Keratinocyte (primary cell): ENCODE results near the gene ERVK3-1.
A peak's percentile ranks its signal among the peaks of the same experiment; 100 is the strongest.
"Not testable (repeated sequence)": the region's sequence is repeated elsewhere in the genome, so short reads cannot be mapped to it uniquely, and the experiment has no call there.

Experiments used
- EZH2 ChIP-seq: IDR thresholded peaks from one replicate; pipeline ENCODE4 v1.6.1; 2012; ENCODE audit warnings: inconsistent platforms, mild to moderate bottlenecking, low read length, moderate library complexity
- TF ChIP-seq, protein P1 (sequence below), 3 experiments: IDR thresholded peaks in 1 of 3; conservative IDR thresholded peaks in 1 of 3; optimal IDR thresholded peaks in 1 of 3; 2 replicates in 2 of 3; 3 replicates in 1 of 3; pipeline versions ENCODE3 to v1.5.1; 2011; ENCODE audit warnings: low read length in 3 of 3, mild to moderate bottlenecking in 3 of 3, moderate library complexity in 2 of 3, control low read depth in 1 of 3, inconsistent platforms in 1 of 3; ENCODE audit not compliant: insufficient read depth in 2 of 3; ENCODE audit errors: extremely low read depth in 1 of 3

DNA sequence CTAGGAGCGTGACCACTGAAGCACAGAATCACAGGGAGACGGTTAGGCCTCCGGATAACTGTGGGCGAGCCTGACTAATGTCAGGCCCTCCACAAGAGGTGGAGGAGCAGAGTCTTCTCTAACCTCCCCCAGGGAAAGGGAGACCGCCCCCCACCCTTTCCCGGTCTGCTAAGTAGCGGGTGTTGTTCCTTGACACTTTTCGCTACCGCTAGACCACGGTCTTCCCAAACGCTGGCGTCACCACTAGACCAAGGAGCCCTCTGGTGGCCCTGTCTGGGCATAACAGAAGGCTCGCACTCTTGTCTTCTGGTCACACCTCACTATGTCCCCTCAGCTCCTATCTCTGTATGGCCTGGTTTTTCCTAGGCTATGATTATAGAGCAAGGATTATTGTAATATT, 5.5 kb downstream of the ERVK3-1 start:
- TF ChIP-seq, protein P1, sequence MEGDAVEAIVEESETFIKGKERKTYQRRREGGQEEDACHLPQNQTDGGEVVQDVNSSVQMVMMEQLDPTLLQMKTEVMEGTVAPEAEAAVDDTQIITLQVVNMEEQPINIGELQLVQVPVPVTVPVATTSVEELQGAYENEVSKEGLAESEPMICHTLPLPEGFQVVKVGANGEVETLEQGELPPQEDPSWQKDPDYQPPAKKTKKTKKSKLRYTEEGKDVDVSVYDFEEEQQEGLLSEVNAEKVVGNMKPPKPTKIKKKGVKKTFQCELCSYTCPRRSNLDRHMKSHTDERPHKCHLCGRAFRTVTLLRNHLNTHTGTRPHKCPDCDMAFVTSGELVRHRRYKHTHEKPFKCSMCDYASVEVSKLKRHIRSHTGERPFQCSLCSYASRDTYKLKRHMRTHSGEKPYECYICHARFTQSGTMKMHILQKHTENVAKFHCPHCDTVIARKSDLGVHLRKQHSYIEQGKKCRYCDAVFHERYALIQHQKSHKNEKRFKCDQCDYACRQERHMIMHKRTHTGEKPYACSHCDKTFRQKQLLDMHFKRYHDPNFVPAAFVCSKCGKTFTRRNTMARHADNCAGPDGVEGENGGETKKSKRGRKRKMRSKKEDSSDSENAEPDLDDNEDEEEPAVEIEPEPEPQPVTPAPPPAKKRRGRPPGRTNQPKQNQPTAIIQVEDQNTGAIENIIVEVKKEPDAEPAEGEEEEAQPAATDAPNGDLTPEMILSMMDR (optimal IDR thresholded peaks at IDR 0.05 in 1 of 3, IDR thresholded peaks at IDR 0.05 in 1 of 3, conservative IDR thresholded peaks at IDR 0.05 in 1 of 3; ENCODE audit: extremely low read depth in 1 of 3, insufficient read depth in 2 of 3, low read length in 3 of 3), result peak in 1 of 3 experiments; percentile 15
- TF ChIP-seq EZH2, result not testable (repeated sequence)
